H1 (cell line): ENCODE measurements around the gene DLK1. TPM values are rescaled to one million over a fixed set of nuclear protein-coding genes. Genes with fewer than 3 reads are reported as not detected.
A peak's percentile ranks its signal among the peaks of the same experiment; 100 is the strongest.

Source experiments
- CTCF ChIA-PET: fragments of 300-600 bp; sonication (Branson Sonifier 250); formaldehyde crosslinking; loops from one replicate; lab custom pipeline; 2021; ENCODE audit not compliant: partially characterized antibody; lab: Charles Lee
- POLR2A ChIA-PET: fragments of 300-600 bp; sonication (Branson Sonifier 250); formaldehyde crosslinking; loops from one replicate; lab custom pipeline; 2021; ENCODE audit warnings: inconsistent platforms; ENCODE audit not compliant: partially characterized antibody; lab: Charles Lee
- DNase-seq, 2 experiments: peaks; one replicate each; pipeline versions ENCODE4 v3.0.0 to v3.0.0-alpha.2; 2010 to 2022; ENCODE audit warnings: low spot score in 2 of 2, low read depth in 1 of 2, mixed read lengths in 1 of 2
- FAIRE-seq: peaks from 2 replicates; lab custom pipeline; 2011; peaks lifted over from hg19 to GRCh38; lab: Jason Lieb, UNC
- H2AFZ ChIP-seq: 2 replicates; pipeline ENCODE4 v1.8.1; 2012; ENCODE audit warnings: low read length, inconsistent platforms
- H2AK5ac ChIP-seq: 2 replicates; pipeline ENCODE4 v1.6.1; 2013; ENCODE audit warnings: low read depth, low read length
- H2BK120ac ChIP-seq: replicated peaks from 2 replicates; pipeline ENCODE3; 2013; ENCODE audit warnings: low read depth, low read length, inconsistent platforms
- H2BK12ac ChIP-seq: 2 replicates; pipeline ENCODE4 v1.6.1; 2013; ENCODE audit warnings: low read depth, low read length
- H2BK15ac ChIP-seq: 2 replicates; pipeline ENCODE4 v1.6.1; 2013; ENCODE audit warnings: low read length
- H2BK20ac ChIP-seq: 2 replicates; pipeline ENCODE4 v1.6.1; 2013; ENCODE audit warnings: low read length
- H2BK5ac ChIP-seq: 2 replicates; pipeline ENCODE4 v1.6.1; 2013; ENCODE audit warnings: low read depth, low read length
- H3K14ac ChIP-seq: 2 replicates; pipeline ENCODE4 v1.6.1; 2013; ENCODE audit warnings: inconsistent platforms; ENCODE audit not compliant: insufficient read length
- H3K18ac ChIP-seq: 2 replicates; pipeline ENCODE4 v1.6.1; 2013; ENCODE audit warnings: low read length; ENCODE audit errors: extremely low read depth
- H3K23ac ChIP-seq: 2 replicates; pipeline ENCODE4 v1.6.1; 2013; ENCODE audit warnings: inconsistent platforms; ENCODE audit not compliant: insufficient read length
- H3K23me2 ChIP-seq: 2 replicates; pipeline ENCODE4 v1.6.1; 2013; ENCODE audit warnings: low read depth, low read length
- H3K27ac ChIP-seq: 2 replicates; pipeline ENCODE4 v1.6.1; 2011; ENCODE audit warnings: low read depth, low read length, inconsistent platforms
- H3K27me3 ChIP-seq, 4 experiments: replicated peaks in 1 of 4; 1 replicate in 1 of 4; 2 replicates in 3 of 4; pipeline versions ENCODE4 v1.6.1 to v1.8.1; 2011 to 2013; ENCODE audit warnings: low read length in 3 of 4, mild to moderate bottlenecking in 3 of 4, inconsistent platforms in 2 of 4, mixed read lengths in 2 of 4, moderate library complexity in 1 of 4; ENCODE audit not compliant: control insufficient read depth in 3 of 4, insufficient read depth in 3 of 4; ENCODE audit errors: extremely low read depth in 1 of 4
- H3K36me3 ChIP-seq, 4 experiments: 2 replicates each; pipeline versions ENCODE4 v1.6.1 to v1.8.1; 2011 to 2013; ENCODE audit warnings: mild to moderate bottlenecking in 4 of 4, low read length in 3 of 4, moderate library complexity in 2 of 4, control low read depth in 1 of 4, inconsistent platforms in 1 of 4; ENCODE audit not compliant: insufficient read depth in 4 of 4, control insufficient read depth in 2 of 4
- H3K4ac ChIP-seq: replicated peaks from 2 replicates; pipeline ENCODE3; 2013; ENCODE audit warnings: low read length, low read depth, mixed read lengths, inconsistent platforms; ENCODE audit not compliant: insufficient read length
- H3K4me1 ChIP-seq, 4 experiments: replicated peaks in 1 of 4; 1 replicate in 1 of 4; 2 replicates in 3 of 4; pipeline versions ENCODE4 v1.6.1 to v1.8.1; 2011 to 2013; ENCODE audit warnings: low read length in 3 of 4, inconsistent platforms in 2 of 4, mixed read lengths in 1 of 4; ENCODE audit not compliant: insufficient read depth in 4 of 4, control insufficient read depth in 3 of 4
- H3K4me2 ChIP-seq, 2 experiments: 2 replicates each; pipeline versions ENCODE4 v1.6.1 to v1.8.1; 2011 to 2013; ENCODE audit warnings: low read depth in 2 of 2, low read length in 2 of 2, control low read depth in 1 of 2, inconsistent platforms in 1 of 2, mild to moderate bottlenecking in 1 of 2; ENCODE audit not compliant: insufficient read depth in 1 of 2
- H3K4me3 ChIP-seq, 4 experiments: fragments of 200-600, 300-600 bp in 1 of 4; sonication (generic), shearing (Covaris generic), sonication (Bioruptor Twin) in 1 of 4; 2 replicates each; pipeline versions ENCODE4 v1.5.1 to v1.8.1; 2011 to 2016; ENCODE audit warnings: low read length in 4 of 4, low read depth in 3 of 4, control low read depth in 2 of 4, inconsistent platforms in 2 of 4, mild to moderate bottlenecking in 2 of 4, mixed read lengths in 1 of 4, moderate library complexity in 1 of 4; ENCODE audit not compliant: insufficient read depth in 2 of 4; ENCODE audit errors: extremely low read depth in 1 of 4
- H3K56ac ChIP-seq: replicated peaks from 2 replicates; pipeline ENCODE3; 2013; ENCODE audit warnings: low read depth, mild to moderate bottlenecking, mixed read lengths, low read length, inconsistent platforms; ENCODE audit not compliant: insufficient read length
- H3K79me1 ChIP-seq: 2 replicates; pipeline ENCODE4 v1.6.1; 2013; ENCODE audit warnings: low read depth, low read length, control low read depth
- H3K79me2 ChIP-seq, 2 experiments: 2 replicates each; pipeline versions ENCODE4 v1.6.1 to v1.8.1; 2012 to 2013; ENCODE audit warnings: low read length in 2 of 2, mild to moderate bottlenecking in 2 of 2, inconsistent platforms in 1 of 2; ENCODE audit not compliant: insufficient read depth in 2 of 2, control insufficient read depth in 1 of 2
- H3K9ac ChIP-seq, 4 experiments: replicated peaks in 1 of 4; 1 replicate in 1 of 4; 2 replicates in 3 of 4; pipeline versions ENCODE4 v1.6.1 to v1.8.1; 2011 to 2013; ENCODE audit warnings: low read depth in 3 of 4, low read length in 3 of 4, control low read depth in 2 of 4, mild to moderate bottlenecking in 2 of 4, moderate library complexity in 2 of 4, inconsistent platforms in 1 of 4; ENCODE audit errors: extremely low read depth in 1 of 4
- H3K9me3 ChIP-seq, 2 experiments: 2 replicates each; pipeline versions ENCODE4 v1.6.1 to v1.8.1; 2012 to 2013; ENCODE audit warnings: mild to moderate bottlenecking in 2 of 2, moderate library complexity in 2 of 2, control low read depth in 1 of 2, inconsistent platforms in 1 of 2, low read depth in 1 of 2, low read length in 1 of 2, mixed read lengths in 1 of 2; ENCODE audit not compliant: insufficient read depth in 2 of 2
- H4K20me1 ChIP-seq, 2 experiments: replicated peaks in 1 of 2; 2 replicates each; pipeline versions ENCODE3 to v1.8.1; 2011 to 2013; ENCODE audit warnings: inconsistent platforms in 2 of 2, low read length in 2 of 2, mild to moderate bottlenecking in 1 of 2; ENCODE audit not compliant: insufficient read depth in 2 of 2, control insufficient read depth in 1 of 2
- H4K5ac ChIP-seq: 2 replicates; pipeline ENCODE4 v1.6.1; 2013; ENCODE audit warnings: low read length, low read depth, mixed read lengths, inconsistent platforms; ENCODE audit not compliant: insufficient read length
- H4K8ac ChIP-seq: 2 replicates; pipeline ENCODE4 v1.8.0; 2013; ENCODE audit warnings: mild to moderate bottlenecking, moderate library complexity, low read length, inconsistent platforms; ENCODE audit not compliant: insufficient read depth; ENCODE audit errors: extremely low read depth
- H4K91ac ChIP-seq: replicated peaks from 2 replicates; pipeline ENCODE3; 2013; ENCODE audit warnings: low read length, mixed read lengths, inconsistent platforms; ENCODE audit not compliant: insufficient read length
- ASH2L ChIP-seq: fragments of 200-600, 300-600 bp; sonication (generic); IDR thresholded peaks from one replicate; pipeline ENCODE4 v1.7.1; 2017; ENCODE audit warnings: low read length
- BACH1 ChIP-seq: IDR thresholded peaks from 2 replicates; pipeline ENCODE4 v1.6.1; 2012; ENCODE audit warnings: low read length, improper control_type of control experiment
- CBX5 ChIP-seq: fragments of 300-800, 300-1000 bp; sonication (generic); IDR thresholded peaks from 2 replicates; pipeline ENCODE4 v1.7.1; 2016; ENCODE audit warnings: antibody characterized with exemption, low read length, low read depth
- EZH2 ChIP-seq: fragments of 200-600 bp; sonication (generic); IDR thresholded peaks from 2 replicates; pipeline ENCODE4 v1.7.1; 2012; ENCODE audit warnings: low read depth, mild to moderate bottlenecking, moderate library complexity, low read length, inconsistent platforms; ENCODE audit not compliant: severe bottlenecking
- FOSL1 ChIP-seq: IDR thresholded peaks from 2 replicates; pipeline ENCODE4 v1.6.1; 2011; ENCODE audit warnings: mild to moderate bottlenecking, low read depth, low read length, moderate library complexity; ENCODE audit not compliant: insufficient read depth
- GTF2F1 ChIP-seq: IDR thresholded peaks from 2 replicates; pipeline ENCODE4 v1.6.1; 2012; ENCODE audit warnings: low read depth, low read length, improper control_type of control experiment, borderline replicate concordance
- SIN3A ChIP-seq, 2 experiments: IDR thresholded peaks in 1 of 2; conservative IDR thresholded peaks in 1 of 2; 2 replicates each; pipeline ENCODE4 v1.6.1; 2011 to 2012; ENCODE audit warnings: low read length in 2 of 2, improper control_type of control experiment in 1 of 2, low read depth in 1 of 2, mild to moderate bottlenecking in 1 of 2
- SP1 ChIP-seq: IDR thresholded peaks from 2 replicates; pipeline ENCODE4 v1.6.1; 2011; ENCODE audit warnings: low read depth, low read length
- SRF ChIP-seq: IDR thresholded peaks from 2 replicates; pipeline ENCODE4 v1.6.1; 2011; ENCODE audit warnings: mild to moderate bottlenecking, low read depth, low read length, moderate library complexity
- TCF12 ChIP-seq: IDR thresholded peaks from 2 replicates; pipeline ENCODE4 v1.6.1; 2011; ENCODE audit warnings: low read depth, mild to moderate bottlenecking, low read length
- WGBS, 2 experiments: shearing (Covaris generic) in 1 of 2; methylation state at CpG; one replicate each; pipeline versions ENCODE4 v1.1.6 to v1.1.7; 2013 to 2015; ENCODE audit warnings: low lambda C conversion rate in 2 of 2, mixed read lengths in 2 of 2, inconsistent platforms in 1 of 2, low coverage in 1 of 2, missing lambda C conversion rate in 1 of 2; ENCODE audit not compliant: insufficient replicate concordance in 2 of 2, insufficient coverage in 1 of 2, insufficient read length in 1 of 2; ENCODE audit errors: extremely low coverage in 1 of 2, missing lambda C conversion rate in 1 of 2; 5-methylcytosine and 5-hydroxymethylcytosine counted together
- polyA plus RNA-seq, 7 experiments: library from polyadenylated mRNA; depleted of rRNA in 3 of 7; stranded (reverse) in 5 of 7; unstranded in 2 of 7; fragments of >200 nt in 5 of 7; fragments of 200-250 nt in 2 of 7; gene quantifications; 1 replicate in 5 of 7; 2 replicates in 1 of 7; 4 replicates in 1 of 7; pipeline versions ENCODE4 v1.2.1 to v1.2.3, GENCODE V29; 2011 to 2013; ENCODE audit warnings: missing spikeins in 2 of 7, mixed read lengths in 2 of 7
- total RNA-seq: library from RNA; stranded (reverse); fragmentation: NEBNext Ultra II Directional; extraction: Animal tissue kit (Norgen Biotek cat#: 25700); gene quantifications from 2 replicates; pipeline ENCODE4 v1.2.1, GENCODE V29; 2021
- TF ChIP-seq, protein P1 (sequence below): IDR thresholded peaks from 2 replicates; pipeline ENCODE4 v1.6.1; 2011; ENCODE audit warnings: low read length, improper control_type of control experiment
- TF ChIP-seq, protein P2 (sequence below): IDR thresholded peaks from 2 replicates; pipeline ENCODE4 v1.6.1; 2012; ENCODE audit warnings: inconsistent platforms

DLK1 gene
- total and polyA plus RNA-seq, 2 of the 8 experiments (the other 6 are each of a cell fraction or from before 2014, with no cell fraction given) = 1.3 to 2.4 TPM

DNA sequence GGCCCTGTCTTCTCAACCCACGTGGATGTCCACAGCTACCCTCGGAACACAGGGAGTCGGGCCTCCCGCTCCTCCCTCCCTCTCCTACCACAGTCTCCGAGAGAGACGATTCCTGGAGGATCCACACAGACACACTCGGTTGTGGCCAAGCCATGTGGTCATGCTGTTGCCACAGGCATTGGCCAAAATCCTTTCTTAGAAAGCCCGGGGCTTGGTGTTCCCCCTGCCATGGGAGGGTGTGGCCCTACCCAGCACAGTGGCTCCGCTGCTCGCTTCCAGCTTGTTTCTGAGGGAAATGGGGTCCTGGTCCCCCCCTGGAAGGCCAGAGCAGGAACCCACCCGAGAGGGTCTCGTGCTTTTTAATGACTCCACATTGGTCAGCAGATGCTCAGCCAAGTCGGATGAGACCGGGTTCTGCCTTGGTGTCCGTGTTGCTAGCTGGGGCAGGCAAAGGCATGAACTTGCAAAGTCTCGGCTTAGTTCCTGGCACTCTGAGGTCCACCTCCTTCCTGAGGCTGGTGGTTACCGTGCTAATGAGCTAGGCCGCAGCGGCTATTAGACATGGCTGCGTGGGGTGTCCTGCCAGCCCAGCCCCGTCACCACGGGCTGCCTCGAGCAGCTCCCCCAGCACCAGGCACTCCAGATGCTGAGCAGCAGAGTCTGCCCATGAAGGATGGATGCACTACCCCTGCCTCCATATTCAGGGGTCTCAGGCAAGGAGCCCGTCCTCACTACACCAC, 52.4 kb downstream of the DLK1 start:
- Histone ChIP-seq H3K23me2 (no peaks in the 10 kb centered on the region), H3K4me3 (no peak overlapping the region), H2BK120ac (no peak overlapping the region), H3K79me1 (no peaks in the 10 kb centered on the region), H3K14ac (no peak overlapping the region), H3K9me3 (no peaks in the 10 kb centered on the region), H3K79me2 (no peaks in the 10 kb centered on the region), H2AK5ac (0 out of 2 replicates have a peak overlapping the region, but pooled peaks have one; percentile 24), H3K36me3 (no peaks in the 10 kb centered on the region), H2BK15ac (no peak overlapping the region), H2BK20ac (no peak overlapping the region), H3K4me1 (no peaks in the 10 kb centered on the region), H2BK5ac (no peak overlapping the region), H3K27ac (no peak overlapping the region), H4K91ac (peak overlapping the region; percentile 46), H3K18ac (no peak overlapping the region), H4K20me1 (no peaks in the 10 kb centered on the region), H3K9ac (no peak overlapping the region), H4K5ac (no peak overlapping the region), H3K4me2 (no peak overlapping the region), H3K56ac (no peak overlapping the region), H3K27me3 (no peaks in the 10 kb centered on the region; a peak in 1 of 7 replicates), H2BK12ac (no peak overlapping the region), H4K8ac (no peak overlapping the region; the same call in 1 of the 2 replicates), H2AFZ (no peak overlapping the region), H3K4ac (no peak overlapping the region), H3K23ac (no peak overlapping the region)
- no peak for DNase-seq
- no peak for FAIRE-seq
- ChIA-PET CTCF (interaction anchor here (0.7 kb wide), 1 partner anchor 69 kb away, joined by 3 read pairs; no protein-coding TSS in a partner anchor), POLR2A (no interaction called here)
- WGBS, 2 experiments = 86% methylated on average over 24 of the region's 24 CpGs; no CpG with 5 or more reads in 1 of the 2 experiments
- TF ChIP-seq ASH2L = no peak
- TF ChIP-seq BACH1 = no peak
- no peak for TF ChIP-seq TCF12
- TF ChIP-seq FOSL1 = no peak
- TF ChIP-seq SIN3A (conservative IDR thresholded peaks at IDR 0.05 in 1 of 2, IDR thresholded peaks at IDR 0.05 in 1 of 2; ENCODE audit: low read depth in 1 of 2, low read length in 2 of 2) = no peak
- TF ChIP-seq, protein P1, sequence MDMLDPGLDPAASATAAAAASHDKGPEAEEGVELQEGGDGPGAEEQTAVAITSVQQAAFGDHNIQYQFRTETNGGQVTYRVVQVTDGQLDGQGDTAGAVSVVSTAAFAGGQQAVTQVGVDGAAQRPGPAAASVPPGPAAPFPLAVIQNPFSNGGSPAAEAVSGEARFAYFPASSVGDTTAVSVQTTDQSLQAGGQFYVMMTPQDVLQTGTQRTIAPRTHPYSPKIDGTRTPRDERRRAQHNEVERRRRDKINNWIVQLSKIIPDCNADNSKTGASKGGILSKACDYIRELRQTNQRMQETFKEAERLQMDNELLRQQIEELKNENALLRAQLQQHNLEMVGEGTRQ = no peak
- TF ChIP-seq EZH2 = no peak
- TF ChIP-seq GTF2F1 = no peak
- TF ChIP-seq CBX5 = no peak
- TF ChIP-seq, protein P2, sequence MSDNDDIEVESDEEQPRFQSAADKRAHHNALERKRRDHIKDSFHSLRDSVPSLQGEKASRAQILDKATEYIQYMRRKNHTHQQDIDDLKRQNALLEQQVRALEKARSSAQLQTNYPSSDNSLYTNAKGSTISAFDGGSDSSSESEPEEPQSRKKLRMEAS = no peak
- no peak for TF ChIP-seq SRF
- TF ChIP-seq SP1 = no peak
